ENCODE measurements around the gene ITPR1.

DNA sequence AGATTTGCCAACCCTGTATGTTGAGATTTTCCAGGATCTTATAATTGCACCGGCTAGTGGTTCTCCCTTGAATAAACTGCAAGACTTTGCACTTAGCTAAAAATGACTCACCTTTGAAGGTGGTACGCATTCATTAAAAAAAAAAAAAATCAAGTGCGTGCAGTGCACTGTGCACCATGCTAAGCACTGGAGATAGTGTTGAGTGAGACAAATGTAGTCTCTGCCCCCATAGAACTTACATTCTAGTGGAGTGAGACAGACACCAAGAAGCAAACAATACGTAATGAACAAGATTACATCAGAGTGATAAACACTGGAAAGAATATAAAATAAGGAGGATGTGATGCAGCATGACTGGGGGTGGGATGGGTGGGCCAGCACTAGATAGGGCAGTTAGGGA is 69.4 kb downstream of the ITPR1 start:
- TF ChIP-seq POLR2A (IDR thresholded peaks at IDR 0.05) (no peak), POLR2AphosphoS5 (IDR thresholded peaks at IDR 0.05) (no peak)
- TF ChIP-seq, protein P1, sequence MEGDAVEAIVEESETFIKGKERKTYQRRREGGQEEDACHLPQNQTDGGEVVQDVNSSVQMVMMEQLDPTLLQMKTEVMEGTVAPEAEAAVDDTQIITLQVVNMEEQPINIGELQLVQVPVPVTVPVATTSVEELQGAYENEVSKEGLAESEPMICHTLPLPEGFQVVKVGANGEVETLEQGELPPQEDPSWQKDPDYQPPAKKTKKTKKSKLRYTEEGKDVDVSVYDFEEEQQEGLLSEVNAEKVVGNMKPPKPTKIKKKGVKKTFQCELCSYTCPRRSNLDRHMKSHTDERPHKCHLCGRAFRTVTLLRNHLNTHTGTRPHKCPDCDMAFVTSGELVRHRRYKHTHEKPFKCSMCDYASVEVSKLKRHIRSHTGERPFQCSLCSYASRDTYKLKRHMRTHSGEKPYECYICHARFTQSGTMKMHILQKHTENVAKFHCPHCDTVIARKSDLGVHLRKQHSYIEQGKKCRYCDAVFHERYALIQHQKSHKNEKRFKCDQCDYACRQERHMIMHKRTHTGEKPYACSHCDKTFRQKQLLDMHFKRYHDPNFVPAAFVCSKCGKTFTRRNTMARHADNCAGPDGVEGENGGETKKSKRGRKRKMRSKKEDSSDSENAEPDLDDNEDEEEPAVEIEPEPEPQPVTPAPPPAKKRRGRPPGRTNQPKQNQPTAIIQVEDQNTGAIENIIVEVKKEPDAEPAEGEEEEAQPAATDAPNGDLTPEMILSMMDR (IDR thresholded peaks at IDR 0.05) = no peak
